HG02798 (cell line): ENCODE measurements around the gene MCM7.

Source experiments
- ATAC-seq: cut with Tn5 transposase; IDR thresholded peaks from one replicate; pipeline ENCODE4 v1.9.1; 2021; ENCODE audit warnings: mild to moderate bottlenecking; ENCODE audit not compliant: unreplicated experiment, poor library complexity

Gene MCM7

GRCh38 chr7:100098913-100099312, 2.3 kb downstream of the MCM7 start:
- ATAC-seq, result no peak

DNA sequence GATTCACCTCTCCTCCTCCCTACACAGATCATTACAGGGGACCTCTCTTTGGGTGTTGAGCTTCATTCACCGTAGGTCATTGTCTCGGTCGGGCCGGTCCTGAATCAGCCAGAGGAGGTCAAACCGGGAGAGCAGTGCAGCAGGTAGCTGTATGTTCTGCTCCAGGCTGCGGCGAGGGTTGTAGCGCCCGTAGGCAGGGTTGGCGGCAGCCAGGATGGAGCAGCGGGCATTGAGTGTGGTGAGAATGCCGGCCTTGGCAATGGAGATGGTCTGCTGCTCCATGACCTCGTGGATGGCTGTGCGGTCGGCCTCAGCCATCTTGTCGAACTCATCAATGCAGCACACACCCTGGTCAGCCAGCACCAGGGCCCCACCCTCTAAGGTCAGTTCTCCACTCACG, 5.5 kb downstream of the MCM7 start:
- ATAC-seq, result no peak

DNA sequence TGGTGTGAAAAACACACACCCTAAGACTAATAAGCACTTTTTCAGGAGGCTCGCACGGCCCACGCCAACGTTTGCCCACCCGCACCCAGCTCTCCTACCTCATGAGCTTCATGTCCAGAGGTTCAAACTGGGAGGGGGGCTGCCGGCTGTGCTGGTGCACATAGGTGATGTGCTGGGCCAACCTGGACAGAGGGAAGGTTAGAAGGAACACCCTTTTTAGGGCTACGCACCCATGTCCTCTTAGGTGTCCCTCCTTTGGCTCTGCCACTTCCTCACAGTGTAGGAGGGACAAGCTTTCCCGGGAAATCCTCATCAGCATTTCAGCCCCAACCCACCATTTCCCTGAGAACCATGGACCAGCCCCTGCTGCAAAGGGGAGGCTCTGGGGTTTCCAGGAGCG, 5.9 kb downstream of the MCM7 start:
- no peak for ATAC-seq

GRCh38 chr7:100093925-100094486, 7.2 kb downstream of the MCM7 start:
- ATAC-seq, result no peak

GRCh38 chr7:100093498-100093897, 7.7 kb downstream of the MCM7 start:
- ATAC-seq, result no peak

DNA sequence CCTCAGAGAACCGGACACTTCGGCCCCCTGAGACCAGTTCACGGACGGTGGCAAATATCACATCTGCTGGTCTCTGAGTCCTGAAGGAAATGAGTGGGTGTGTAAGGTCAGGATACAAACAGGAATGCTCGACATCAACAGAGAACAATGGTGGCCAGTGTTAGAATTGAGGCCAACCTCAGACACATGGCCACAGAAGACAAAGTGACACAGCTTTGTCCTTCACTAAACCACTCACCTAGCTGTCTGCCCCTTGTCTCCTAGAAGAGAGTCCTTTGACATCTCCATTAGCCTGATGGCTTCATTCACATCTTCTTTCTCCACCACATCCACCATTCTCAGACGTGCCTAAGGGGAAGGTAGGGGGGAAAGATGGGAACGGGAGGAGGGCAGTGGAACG, 8.1 kb downstream of the MCM7 start:
- no peak for ATAC-seq

DNA sequence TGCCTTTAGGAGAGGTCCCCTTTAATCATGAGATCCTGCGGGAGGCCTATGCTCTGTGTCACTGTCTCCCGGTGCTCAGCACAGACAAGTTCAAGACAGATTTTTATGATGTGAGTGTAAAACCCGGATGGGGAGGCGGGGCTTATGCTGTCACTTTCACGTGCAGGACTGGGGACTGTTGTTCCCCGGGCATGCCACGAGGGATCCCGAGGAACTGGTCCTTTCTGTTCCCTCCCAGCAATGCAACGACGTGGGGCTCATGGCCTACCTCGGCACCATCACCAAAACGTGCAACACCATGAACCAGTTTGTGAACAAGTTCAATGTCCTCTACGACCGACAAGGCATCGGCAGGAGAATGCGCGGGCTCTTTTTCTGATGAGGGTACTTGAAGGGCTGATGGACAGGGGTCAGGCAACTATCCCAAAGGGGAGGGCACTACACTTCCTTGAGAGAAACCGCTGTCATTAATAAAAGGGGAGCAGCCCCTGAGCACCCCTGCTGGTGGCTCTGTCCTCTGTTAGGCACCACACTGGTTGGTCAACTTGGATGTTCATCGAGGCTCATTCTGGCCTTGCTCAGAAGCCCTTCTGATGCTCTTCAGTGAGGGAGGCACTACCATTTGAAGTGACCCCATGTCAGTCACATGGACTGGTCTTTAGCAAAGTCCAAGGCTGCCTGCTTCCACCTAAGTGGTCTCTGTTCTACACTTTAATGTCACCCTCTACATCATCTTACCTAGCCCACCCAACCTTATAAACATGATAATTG, 9.6 kb downstream of the MCM7 start:
- ATAC-seq, result no peak

GRCh38 chr7:100090527-100091410, 10.4 kb downstream of the MCM7 start:
- ATAC-seq, result no peak

GRCh38 chr7:100089458-100090196, 11.6 kb downstream of the MCM7 start:
- no peak for ATAC-seq

DNA sequence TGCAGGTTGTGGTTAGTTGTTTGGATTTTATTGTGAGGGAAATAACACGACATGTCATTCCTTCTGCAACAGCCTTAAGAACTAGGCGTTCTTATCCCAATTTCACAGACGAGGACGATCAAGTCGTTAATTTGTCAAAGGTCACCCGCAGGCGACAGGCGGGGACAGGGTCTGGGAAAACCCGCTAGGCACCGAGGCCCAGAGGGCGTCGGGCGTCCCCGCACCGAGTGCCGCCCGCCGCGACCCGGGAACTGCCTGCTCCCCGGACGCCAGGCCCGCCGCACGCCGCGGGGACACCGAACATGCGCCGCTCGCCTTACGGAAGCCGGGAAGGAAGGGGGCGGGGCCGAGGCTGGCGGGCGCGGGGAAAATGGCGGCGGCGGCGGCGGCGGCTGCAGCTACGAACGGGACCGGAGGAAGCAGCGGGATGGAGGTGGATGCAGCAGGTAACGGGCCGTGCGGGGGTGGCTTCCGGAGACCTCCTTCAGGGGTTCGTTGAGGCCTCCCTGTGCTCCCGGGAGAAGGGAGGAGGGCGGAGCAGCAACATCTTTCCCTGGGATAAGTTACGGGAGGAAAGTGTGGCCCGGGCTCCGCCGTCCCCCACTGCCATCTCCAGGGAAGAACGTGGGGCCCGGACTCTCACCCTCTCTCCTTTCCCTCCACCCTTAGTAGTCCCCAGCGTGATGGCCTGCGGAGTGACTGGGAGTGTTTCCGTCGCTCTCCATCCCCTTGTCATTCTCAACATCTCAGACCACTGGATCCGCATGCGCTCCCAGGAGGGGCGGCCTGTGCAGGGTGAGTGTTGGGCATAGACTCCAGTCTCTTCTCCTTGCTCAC, 12.4 kb downstream of the MCM7 start, which contains the start of gene COPS6:
Gene COPS6, plus strand, starts transcription at position 349 of the 837 bp plus-strand sequence. Its CDS starts 22 bp downstream, at position 371.
- ATAC-seq, result peak; percentile 75

- no peak for ATAC-seq
Observed at GRCh38 chr7:100088095-100088620, 13.0 kb downstream of the MCM7 start.

GRCh38 chr7:100087055-100087750, 14.0 kb downstream of the MCM7 start:
- ATAC-seq, result no peak

DNA sequence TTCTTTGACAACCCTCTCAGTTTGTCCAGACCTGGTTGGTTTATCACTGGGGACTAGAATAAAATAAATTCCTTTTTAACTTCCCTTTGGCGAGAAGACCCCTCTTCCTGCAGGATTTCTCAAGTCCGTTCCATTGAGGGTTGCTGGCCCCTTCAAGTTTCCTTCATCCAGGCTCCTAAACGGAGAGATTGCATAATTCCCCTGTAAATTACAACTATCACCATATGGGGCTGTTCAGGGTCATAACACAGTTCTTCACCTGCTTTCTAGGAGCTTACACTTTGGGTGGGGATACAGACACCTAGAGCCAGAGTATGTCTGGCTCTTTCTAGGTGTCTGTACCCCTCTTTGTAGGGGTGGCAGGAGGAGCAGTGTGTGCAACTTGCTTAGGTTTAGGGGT, 15.7 kb downstream of the MCM7 start:
- ATAC-seq, result no peak

DNA sequence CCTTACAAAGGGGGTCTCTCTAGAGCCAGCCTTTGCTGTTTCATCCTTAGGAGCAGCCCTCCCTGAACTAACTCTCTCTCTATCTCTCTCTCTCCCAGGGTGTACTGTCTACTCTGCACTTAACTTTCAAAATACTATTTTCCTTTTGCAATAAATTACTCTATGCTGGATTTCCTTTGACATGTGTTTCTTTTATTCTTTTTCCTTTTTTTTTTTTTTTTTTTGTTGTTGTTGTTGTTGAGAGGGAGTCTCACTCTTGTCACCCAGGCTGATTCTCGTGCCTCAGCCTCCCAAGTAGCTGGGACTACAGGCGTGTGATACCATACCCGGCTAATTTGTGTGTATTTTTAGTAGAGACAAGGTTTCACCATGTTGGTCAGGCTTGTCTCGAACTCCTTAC, 18.2 kb downstream of the MCM7 start:
- ATAC-seq, result no peak

DNA sequence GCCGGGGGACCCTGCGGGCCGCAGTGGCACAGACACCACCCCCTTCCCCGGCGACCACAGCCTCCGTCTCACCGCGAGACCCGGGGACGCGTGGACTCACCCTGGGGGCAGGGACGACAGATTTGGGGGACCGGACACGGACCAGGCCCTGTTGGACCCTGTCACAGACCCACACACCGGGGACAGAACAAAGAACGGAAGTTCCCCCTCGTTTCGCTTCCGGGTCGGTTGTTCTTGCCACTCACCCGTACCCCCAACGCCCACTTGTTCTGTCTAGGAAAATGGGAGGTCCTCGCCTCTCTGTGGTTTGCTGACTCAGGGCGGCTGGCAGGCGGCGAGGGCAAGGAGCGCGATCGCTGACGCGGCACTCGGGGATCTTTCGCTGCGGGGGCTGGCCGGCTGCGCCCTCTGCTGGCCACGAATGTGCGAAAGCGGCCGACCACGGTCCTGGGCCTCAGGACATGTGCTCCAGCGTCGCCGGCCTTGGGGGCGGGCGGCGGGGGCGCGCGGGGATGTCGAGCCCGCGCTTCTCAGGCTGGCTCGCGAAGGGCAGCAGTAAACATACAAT, 19.6 kb downstream of the MCM7 start, which contains the start of gene ZNF3:
Gene ZNF3, minus strand, starts transcription at position 189 of the 568 bp plus-strand sequence. CDS start 4,366 bp downstream, outside the sequence.
- ATAC-seq, result peak; percentile 89

DNA sequence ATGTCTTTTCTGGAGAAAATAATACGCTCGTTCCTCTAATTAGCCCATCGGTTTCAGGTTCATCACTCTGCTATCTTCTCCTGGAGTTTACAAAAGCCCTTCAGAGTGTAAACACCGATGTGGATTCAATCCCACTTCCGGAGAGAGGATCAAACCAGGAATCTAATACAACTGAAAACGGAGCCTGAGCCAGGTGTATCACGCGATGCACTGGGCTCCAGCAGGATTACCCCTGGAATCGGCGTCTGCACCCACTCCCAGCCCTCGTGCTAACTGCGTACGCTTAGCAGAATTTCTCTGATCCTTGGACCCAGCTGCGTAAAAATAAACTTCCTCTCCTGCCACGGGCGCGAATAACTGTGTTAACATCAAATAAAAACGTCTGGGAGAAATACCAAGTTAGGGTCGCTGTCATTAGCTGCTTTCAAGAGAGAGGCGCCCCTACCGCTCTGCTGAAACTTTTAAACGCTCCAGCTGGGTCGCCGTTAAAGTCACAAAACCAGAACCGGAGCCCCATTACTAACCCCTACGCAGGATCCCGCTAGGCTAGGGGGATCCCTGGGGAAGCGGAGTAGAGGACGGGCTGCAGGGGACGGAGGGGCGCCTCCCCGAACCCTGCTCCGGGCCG, 20.2 kb downstream of the MCM7 start:
- ATAC-seq, result no peak

DNA sequence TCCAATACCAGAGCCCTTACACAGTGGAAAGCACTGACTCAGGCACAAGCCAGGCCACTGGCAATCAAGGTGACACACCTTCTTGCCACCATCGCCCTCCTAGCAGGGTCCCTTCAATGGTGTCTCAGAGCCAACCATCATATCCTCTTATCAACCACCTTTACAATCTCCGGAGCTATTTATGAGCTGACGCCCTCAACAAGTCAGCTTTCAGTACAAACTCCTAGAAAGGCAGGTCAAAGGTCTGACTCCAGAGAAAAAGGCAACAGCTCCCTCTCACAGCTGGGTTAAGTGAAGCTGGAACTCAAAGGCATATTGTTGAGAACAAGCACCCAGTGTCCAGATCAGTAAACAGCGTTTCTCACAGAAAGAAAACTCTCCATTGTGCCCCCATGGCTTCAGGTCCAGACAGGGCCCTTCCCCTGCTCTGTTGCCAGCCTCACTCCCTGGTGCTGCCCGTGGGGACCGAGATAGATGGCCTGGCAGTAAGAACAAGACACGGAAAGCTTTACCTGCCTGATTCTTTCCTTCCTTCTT, 22.1 kb downstream of the MCM7 start:
- ATAC-seq, result no peak

DNA sequence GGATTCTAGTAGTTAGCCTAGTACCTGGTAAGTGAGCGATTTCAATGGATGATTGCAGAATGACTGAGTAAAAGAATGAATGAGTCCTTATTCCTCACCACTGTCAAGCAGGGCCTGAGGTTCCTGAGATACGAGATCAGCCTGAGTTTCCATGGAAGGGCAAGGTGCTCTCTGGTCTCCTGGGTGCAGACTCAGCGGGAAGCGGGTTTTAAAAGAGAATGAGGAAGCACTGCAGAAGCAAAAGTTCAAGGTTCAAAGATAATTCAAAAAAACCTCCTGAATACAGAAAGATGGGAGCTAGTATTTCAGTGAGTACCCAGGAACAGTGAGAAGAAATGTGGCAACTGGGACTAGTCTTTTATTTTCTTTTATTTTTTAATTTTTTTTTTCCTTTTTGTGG, 24.0 kb downstream of the MCM7 start:
- no peak for ATAC-seq
